MM.1S (cell line): Measurements from ENCODE around the gene MYRIP.

Experiments used
- DNase-seq: peaks from one replicate; pipeline ENCODE4 v3.0.0-alpha.2; 2015
- H2AFZ ChIP-seq: fragments of 300-600 bp; sonication (generic); 2 replicates; pipeline ENCODE4 v1.6.0; 2016; ENCODE audit warnings: antibody characterized with exemption, low read length
- H3F3A ChIP-seq: fragments of 300-600 bp; sonication (generic); 2 replicates; pipeline ENCODE4 v1.6.1; 2016; ENCODE audit warnings: mild to moderate bottlenecking, antibody characterized with exemption, low read length, moderate library complexity, mixed read lengths; ENCODE audit not compliant: insufficient read depth
- H3K27ac ChIP-seq: fragments of 300-600 bp; sonication (generic); 2 replicates; pipeline ENCODE4 v1.5.1; 2016; ENCODE audit warnings: mild to moderate bottlenecking, low read length
- H3K27me3 ChIP-seq: fragments of 300-600 bp; sonication (generic); replicated peaks from 2 replicates; pipeline ENCODE4 v1.6.0; 2016; ENCODE audit warnings: low read length; ENCODE audit not compliant: insufficient read depth
- H3K36me3 ChIP-seq: fragments of 300-600 bp; sonication (generic); replicated peaks from 2 replicates; pipeline ENCODE4 v1.6.1; 2016; ENCODE audit warnings: mild to moderate bottlenecking, low read length, mixed read lengths; ENCODE audit not compliant: insufficient read depth
- H3K4me1 ChIP-seq: fragments of 300-600 bp; sonication (generic); 2 replicates; pipeline ENCODE4 v1.6.1; 2016; ENCODE audit warnings: low read length, mixed read lengths
- H3K4me2 ChIP-seq: fragments of 300-600 bp; sonication (generic); 2 replicates; pipeline ENCODE4 v1.6.0; 2016; ENCODE audit warnings: low read depth, low read length
- H3K4me3 ChIP-seq: fragments of 300-600 bp; sonication (generic); 2 replicates; pipeline ENCODE4 v1.5.1; 2016; ENCODE audit warnings: low read length, mixed read lengths
- H3K79me2 ChIP-seq: fragments of 300-600 bp; sonication (generic); 2 replicates; pipeline ENCODE4 v1.6.1; 2016; ENCODE audit warnings: mixed run types, low read length, mixed read lengths
- H3K9ac ChIP-seq: fragments of 300-600 bp; sonication (generic); 2 replicates; pipeline ENCODE4 v1.6.1; 2016; ENCODE audit warnings: low read length, mixed read lengths
- H3K9me2 ChIP-seq: fragments of 300-600 bp; sonication (generic); replicated peaks from 2 replicates; pipeline ENCODE4 v1.6.1; 2016; ENCODE audit warnings: mild to moderate bottlenecking, low read length, mixed read lengths; ENCODE audit not compliant: insufficient read depth
- H3K9me3 ChIP-seq: fragments of 300-600 bp; sonication (generic); replicated peaks from 2 replicates; pipeline ENCODE4 v1.6.1; 2016; ENCODE audit warnings: mild to moderate bottlenecking, low read length, mixed read lengths; ENCODE audit not compliant: insufficient read depth
- H4K20me1 ChIP-seq: fragments of 300-600 bp; sonication (generic); 2 replicates; pipeline ENCODE4 v1.6.1; 2016; ENCODE audit warnings: mild to moderate bottlenecking, low read length, moderate library complexity, mixed read lengths; ENCODE audit not compliant: insufficient read depth
- CTCF ChIP-seq: fragments of 300-600 bp; sonication (generic); IDR thresholded peaks from 2 replicates; pipeline ENCODE4 v1.5.1; 2016; ENCODE audit warnings: antibody characterized with exemption, low read length, mixed read lengths
- EZH2 ChIP-seq: fragments of 300-600 bp; sonication (generic); optimal IDR thresholded peaks from 2 replicates; pipeline ENCODE3; 2017; ENCODE audit warnings: low read depth, mild to moderate bottlenecking, antibody characterized with exemption, low read length, mixed read lengths
- EZH2phosphoT487 ChIP-seq: fragments of 300-600 bp; sonication (generic); IDR thresholded peaks from 2 replicates; pipeline ENCODE4 v1.6.1; 2018; ENCODE audit warnings: antibody characterized with exemption, low read length

Gene MYRIP

DNA sequence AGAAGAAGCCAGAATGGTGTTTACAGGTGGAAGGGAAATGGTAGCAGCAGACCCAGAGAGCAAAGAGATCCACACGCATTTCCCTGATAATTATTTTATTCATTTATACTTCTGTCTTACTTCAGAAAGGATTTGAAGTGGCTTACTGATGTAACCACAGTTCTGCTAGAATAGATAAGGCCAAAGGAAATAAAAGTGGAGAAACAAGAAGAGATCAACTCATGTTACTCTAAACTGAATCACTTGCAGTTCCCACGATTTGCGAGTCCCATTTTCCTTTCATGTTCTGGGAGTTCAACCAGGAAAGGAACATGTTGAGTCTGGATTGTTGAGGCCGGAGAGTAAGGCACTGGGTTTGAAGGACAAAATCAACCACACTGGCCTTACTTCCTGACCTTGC lies 151.8 kb downstream of the MYRIP start:
- H3K4me3 ChIP-seq: no peak overlapping the region
- no peaks in the 10 kb centered on the region for H4K20me1 ChIP-seq
- H3K9me2 ChIP-seq: no peaks in the 10 kb centered on the region
- no peaks in the 10 kb centered on the region for H3K79me2 ChIP-seq
- DNase-seq: no peak
- H3K9me3 ChIP-seq: no peaks in the 10 kb centered on the region
- H3K36me3 ChIP-seq: no peaks in the 10 kb centered on the region
- H2AFZ ChIP-seq: no peak overlapping the region
- H3K27ac ChIP-seq: no peak overlapping the region
- no peak overlapping the region for H3K9ac ChIP-seq
- no peaks in the 10 kb centered on the region for H3F3A ChIP-seq
- H3K4me1 ChIP-seq: no peaks in the 10 kb centered on the region
- H3K4me2 ChIP-seq: no peak overlapping the region
- H3K27me3 ChIP-seq: no peaks in the 10 kb centered on the region
- TF ChIP-seq CTCF: no peak
- TF ChIP-seq EZH2: no peak
- TF ChIP-seq EZH2phosphoT487: no peak

DNA sequence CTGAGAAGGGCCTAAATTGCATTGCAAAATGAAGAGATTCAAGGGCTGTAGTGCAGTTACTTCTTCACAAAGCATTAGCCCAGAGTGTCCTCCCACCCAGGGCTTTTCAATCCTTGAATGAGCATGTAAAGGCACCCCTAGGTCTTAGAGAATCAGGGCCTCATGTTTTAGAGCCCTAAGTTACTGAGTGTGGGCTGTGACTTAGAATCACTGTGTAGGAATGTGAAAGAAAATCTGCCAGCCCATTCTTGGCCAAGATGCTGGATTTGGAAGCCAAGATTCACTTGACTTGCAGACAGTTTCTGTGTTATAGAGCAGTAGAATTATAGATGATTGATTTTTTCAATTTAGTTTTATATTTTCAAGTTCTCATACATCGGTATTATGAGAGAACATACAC lies 153.2 kb downstream of the MYRIP start:
- Histone ChIP-seq H3K79me2 (no peaks in the 10 kb centered on the region), H3K27ac (no peak overlapping the region), H3K27me3 (no peaks in the 10 kb centered on the region), H3K36me3 (no peaks in the 10 kb centered on the region), H3K4me2 (no peak overlapping the region), H3K9me2 (no peaks in the 10 kb centered on the region), H3K9ac (no peak overlapping the region), H3K4me1 (no peaks in the 10 kb centered on the region), H3K4me3 (no peak overlapping the region), H4K20me1 (no peaks in the 10 kb centered on the region), H3K9me3 (no peaks in the 10 kb centered on the region), H2AFZ (no peak overlapping the region), H3F3A (no peaks in the 10 kb centered on the region)
- no peak for TF ChIP-seq EZH2phosphoT487
- no peak for TF ChIP-seq CTCF
- TF ChIP-seq EZH2: no peak
- no peak for DNase-seq

- no peak overlapping the region for H2AFZ ChIP-seq
- no peaks in the 10 kb centered on the region for H4K20me1 ChIP-seq
- H3K4me2 ChIP-seq: no peak overlapping the region
- H3K27me3 ChIP-seq: no peaks in the 10 kb centered on the region
- no peaks in the 10 kb centered on the region for H3K36me3 ChIP-seq
- H3K9me3 ChIP-seq: no peaks in the 10 kb centered on the region
- H3K4me3 ChIP-seq: no peak overlapping the region
- no peak overlapping the region for H3K27ac ChIP-seq
- no peaks in the 10 kb centered on the region for H3K9me2 ChIP-seq
- no peak for DNase-seq
- no peaks in the 10 kb centered on the region for H3K79me2 ChIP-seq
- no peaks in the 10 kb centered on the region for H3K4me1 ChIP-seq
- no peaks in the 10 kb centered on the region for H3F3A ChIP-seq
- H3K9ac ChIP-seq: no peak overlapping the region
- TF ChIP-seq CTCF (no peak), EZH2 (no peak), EZH2phosphoT487 (no peak)
Measured at GRCh38 chr3:39965461-39965860, 156.1 kb downstream of the MYRIP start.

DNA sequence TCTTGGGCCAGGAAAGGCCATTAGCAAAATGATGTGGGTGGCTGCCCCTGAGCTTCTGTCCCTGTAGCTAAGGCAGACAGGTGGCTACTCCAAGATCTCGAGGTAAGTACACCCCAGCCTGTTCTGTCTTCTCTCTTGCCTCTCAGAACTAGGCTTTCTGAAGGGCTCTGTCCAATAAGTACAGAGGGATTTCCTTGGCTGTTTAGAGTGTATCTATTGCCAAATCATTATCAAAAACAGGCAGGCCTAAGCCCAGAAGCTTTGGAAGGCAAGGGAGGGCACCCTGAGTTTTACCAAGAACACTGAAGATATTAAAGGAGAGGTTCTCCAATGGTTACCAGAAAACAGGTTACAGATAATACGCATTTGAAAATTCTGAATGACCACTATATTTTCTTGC lies 156.6 kb downstream of the MYRIP start:
- no peak overlapping the region for H2AFZ ChIP-seq
- H3K36me3 ChIP-seq: no peaks in the 10 kb centered on the region
- no peaks in the 10 kb centered on the region for H3K9me3 ChIP-seq
- no peaks in the 10 kb centered on the region for H4K20me1 ChIP-seq
- H3K4me3 ChIP-seq: no peak overlapping the region
- H3K79me2 ChIP-seq: no peaks in the 10 kb centered on the region
- H3K9me2 ChIP-seq: no peaks in the 10 kb centered on the region
- H3K4me1 ChIP-seq: no peaks in the 10 kb centered on the region
- no peak overlapping the region for H3K27ac ChIP-seq
- no peaks in the 10 kb centered on the region for H3K27me3 ChIP-seq
- TF ChIP-seq EZH2 (no peak), CTCF (no peak), EZH2phosphoT487 (no peak)
- no peak for DNase-seq
- no peak overlapping the region for H3K9ac ChIP-seq
- no peaks in the 10 kb centered on the region for H3F3A ChIP-seq
- H3K4me2 ChIP-seq: no peak overlapping the region
